GM12878 (cell line): ENCODE results near the gene GABRB1. TPM values are rescaled to one million over a fixed set of nuclear protein-coding genes. Genes with fewer than 3 reads are reported as not detected.

Experiments used
- ATAC-seq: fragments of 200-7000 bp; cut with Tn5 transposase; 3 replicates; pipeline ENCODE4 v1.9.1; 2020; ENCODE audit warnings: mild to moderate bottlenecking, moderate library complexity
- BruUV-seq: library from RNA; stranded (reverse); fragments of 400-500 nt; replicated peaks from 2 replicates; lab custom pipeline; 2021; lab: Mats Ljungman, UMichigan
- CTCF ChIA-PET: fragments of 300-600 bp; sonication (Branson Sonifier 250); formaldehyde crosslinking; extraction: SDS; loops from one replicate; lab custom pipeline; 2021; ENCODE audit warnings: inconsistent platforms; lab: Yijun Ruan, JAX
- POLR2A ChIA-PET: fragments of 350-600 bp; formaldehyde crosslinking; extraction: SDS; loops from one replicate; lab custom pipeline; 2021; ENCODE audit warnings: inconsistent platforms; lab: Charles Lee
- RAD21 ChIA-PET: fragments of 300-600 bp; sonication (Branson Sonifier 250); formaldehyde crosslinking; loops from one replicate; lab custom pipeline; 2023; ENCODE audit warnings: antibody characterized with exemption; ENCODE audit not compliant: unreplicated experiment; lab: Charles Lee
- SMC1A ChIA-PET: fragments of 300-600 bp; sonication (Branson Sonifier 250); formaldehyde crosslinking; loops from one replicate; lab custom pipeline; 2023; ENCODE audit not compliant: unreplicated experiment, uncharacterized antibody; lab: Charles Lee
- DNase-seq: peaks from one replicate; pipeline ENCODE4 v3.0.0-alpha.2; 2011; ENCODE audit warnings: low read depth, low spot score
- FAIRE-seq: peaks from 3 replicates; lab custom pipeline; 2011; peaks lifted over from hg19 to GRCh38; lab: Jason Lieb, UNC
- H2AFZ ChIP-seq: 2 replicates; pipeline ENCODE4 v1.6.0; 2011; ENCODE audit warnings: low read depth, low read length, control low read depth; ENCODE audit not compliant: control insufficient read depth
- H3K27ac ChIP-seq: 2 replicates; pipeline ENCODE4 v1.5.1; 2011; ENCODE audit warnings: control low read depth; ENCODE audit not compliant: control insufficient read depth, insufficient read depth
- H3K27me3 ChIP-seq, 2 experiments: replicated peaks in 1 of 2; 2 replicates each; pipeline versions ENCODE4 v1.6.0 to v1.6.1; 2011; ENCODE audit warnings: low read length in 1 of 2; ENCODE audit not compliant: control insufficient read depth in 2 of 2, insufficient read depth in 2 of 2
- H3K36me3 ChIP-seq, 2 experiments: 2 replicates each; pipeline ENCODE4 v1.5.1; 2011; ENCODE audit warnings: low read length in 1 of 2; ENCODE audit not compliant: control insufficient read depth in 2 of 2, insufficient read depth in 2 of 2
- H3K4me1 ChIP-seq: 2 replicates; pipeline ENCODE4 v1.6.1; 2011; ENCODE audit warnings: mild to moderate bottlenecking, low read length, moderate library complexity, mixed read lengths; ENCODE audit not compliant: control insufficient read depth, insufficient read depth
- H3K4me2 ChIP-seq: 2 replicates; pipeline ENCODE4 v1.6.0; 2011; ENCODE audit warnings: control low read depth; ENCODE audit not compliant: control insufficient read depth, insufficient read depth
- H3K4me3 ChIP-seq: fragments of 200-600 bp; sonication (generic); 2 replicates; pipeline ENCODE4 v1.5.1; 2016
- H3K79me2 ChIP-seq: 2 replicates; pipeline ENCODE4 v1.6.0; 2011; ENCODE audit warnings: low read length; ENCODE audit not compliant: control insufficient read depth, insufficient read depth
- H3K9ac ChIP-seq: 2 replicates; pipeline ENCODE4 v1.8.0; 2011; ENCODE audit warnings: low read length, control low read depth, mixed read lengths; ENCODE audit not compliant: control insufficient read depth, insufficient read depth
- H3K9me3 ChIP-seq: replicated peaks from 3 replicates; pipeline ENCODE4 v1.5.1; 2011; ENCODE audit warnings: mild to moderate bottlenecking, low read length; ENCODE audit not compliant: control insufficient read depth, insufficient read depth
- H4K20me1 ChIP-seq: 2 replicates; pipeline ENCODE4 v1.6.0; 2011; ENCODE audit not compliant: control insufficient read depth, insufficient read depth
- CEBPB ChIP-seq, 2 experiments: fragments of 150-350 bp in 1 of 2; IDR thresholded peaks; 2 replicates each; pipeline ENCODE4 v1.6.1; 2012 to 2014; ENCODE audit warnings: low read depth in 2 of 2, low read length in 2 of 2, borderline replicate concordance in 1 of 2, inconsistent platforms in 1 of 2
- EGR1 ChIP-seq, 2 experiments: IDR thresholded peaks; 1 replicate in 1 of 2; 2 replicates in 1 of 2; pipeline ENCODE4 v1.6.1; 2011 to 2012; ENCODE audit warnings: low read depth in 2 of 2, low read length in 2 of 2, borderline replicate concordance in 1 of 2, mild to moderate bottlenecking in 1 of 2, moderate library complexity in 1 of 2
- HDAC6 ChIP-seq: fragments of 200-600 bp; sonication (generic); IDR thresholded peaks from one replicate; pipeline ENCODE4 v1.8.0; 2017; ENCODE audit warnings: antibody characterized with exemption; ENCODE audit not compliant: unreplicated experiment
- TARDBP ChIP-seq: IDR thresholded peaks from 2 replicates; pipeline ENCODE4 v1.6.1; 2016; ENCODE audit warnings: borderline replicate concordance
- WGBS: methylation state at CpG from one replicate; pipeline ENCODE4 v1.1.6; 2016; ENCODE audit warnings: low lambda C conversion rate; ENCODE audit not compliant: insufficient replicate concordance, insufficient coverage; ENCODE audit errors: missing lambda C conversion rate; 5-methylcytosine and 5-hydroxymethylcytosine counted together
- in situ Hi-C: fragments of 300-500 bp; cut with MboI; formaldehyde crosslinking; loops from 9 replicates; pipeline ENCODE4 v1.14.3; 2018; ENCODE audit warnings: mixed read lengths
- intact Hi-C: fragments of 100-400 bp; cut with micrococcal nuclease; formaldehyde crosslinking; loops from one replicate; pipeline ENCODE4 v1.14.2; 2022; ENCODE audit not compliant: unreplicated experiment
- polyA plus RNA-seq, 11 experiments: library from polyadenylated mRNA; depleted of rRNA in 4 of 11; unstranded in 6 of 11; stranded (reverse) in 5 of 11; fragments of >200 nt; fragmentation: Nextera tagmentation in 4 of 11; fragmentation: Illumina TruSeq in 1 of 11; extraction: Ambion mirVana in 4 of 11; extraction: Trizol in 1 of 11; gene quantifications; 1 replicate in 1 of 11; 2 replicates in 10 of 11; pipeline versions ENCODE4 v1.2.1 to v1.2.3, GENCODE V29; 2011 to 2016; ENCODE audit warnings: inconsistent platforms in 2 of 11, missing spikeins in 2 of 11, low read depth in 1 of 11
- total RNA-seq, 4 experiments: library from RNA; depleted of rRNA in 3 of 4; stranded (reverse); fragments of >200 nt in 3 of 4; fragmentation: Illumina TruSeq in 1 of 4; extraction: Trizol in 1 of 4; gene quantifications; 2 replicates each; pipeline versions ENCODE4 v1.2.1 to v1.2.3, GENCODE V29; 2013 to 2021
- TF ChIP-seq, protein P1 (sequence below): fragments of 450-650 bp; IDR thresholded peaks from 2 replicates; pipeline ENCODE4 v1.6.1; 2017; ENCODE audit warnings: mild to moderate bottlenecking, moderate library complexity

GABRB1 gene
- total and polyA plus RNA-seq, 10 of the 15 experiments (the other 5 are each of a cell fraction or from before 2014, with no cell fraction given): 0.13 to 0.92 TPM; not detected in 8

DNA sequence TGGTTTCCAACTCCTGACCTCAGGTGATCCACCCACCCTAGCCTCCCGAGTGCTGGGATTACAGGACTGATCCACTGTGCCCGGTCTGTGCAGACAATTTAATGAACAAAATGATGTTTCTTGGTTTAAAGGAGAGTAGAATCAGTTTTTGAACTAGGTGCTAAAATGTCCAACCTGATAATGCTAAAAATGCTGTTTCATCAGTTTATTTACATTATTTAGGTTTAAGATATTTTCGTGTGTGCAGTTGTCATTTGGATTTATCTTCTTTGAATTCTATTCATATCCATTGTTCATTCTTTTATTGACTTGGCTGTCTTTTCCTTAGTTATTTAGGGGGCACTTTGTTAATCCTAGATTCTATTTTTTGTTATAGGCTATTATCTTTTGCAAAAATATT is 18.0 kb upstream of the GABRB1 start:
- Histone ChIP-seq H3K36me3 (no peaks in the 10 kb centered on the region), H4K20me1 (no peaks in the 10 kb centered on the region), H3K27ac (no peak overlapping the region), H3K4me2 (no peak overlapping the region), H3K9ac (no peak overlapping the region), H3K27me3 (no peaks in the 10 kb centered on the region), H3K9me3 (no peaks in the 10 kb centered on the region), H3K4me1 (peaks cover 4% of the 10 kb centered on the region; the same call in 1 of the 2 replicates), H2AFZ (no peak overlapping the region), H3K4me3 (no peak overlapping the region), H3K79me2 (no peaks in the 10 kb centered on the region)
- no peak for TF ChIP-seq EGR1 (IDR thresholded peaks at IDR 0.05; ENCODE audit: borderline replicate concordance in 1 of 2, low read depth in 2 of 2, low read length in 2 of 2)
- no peak for TF ChIP-seq CEBPB (IDR thresholded peaks at IDR 0.05; ENCODE audit: borderline replicate concordance in 1 of 2, low read depth in 2 of 2, low read length in 2 of 2)
- no peak for TF ChIP-seq HDAC6
- no peak for TF ChIP-seq TARDBP
- TF ChIP-seq, protein P1, sequence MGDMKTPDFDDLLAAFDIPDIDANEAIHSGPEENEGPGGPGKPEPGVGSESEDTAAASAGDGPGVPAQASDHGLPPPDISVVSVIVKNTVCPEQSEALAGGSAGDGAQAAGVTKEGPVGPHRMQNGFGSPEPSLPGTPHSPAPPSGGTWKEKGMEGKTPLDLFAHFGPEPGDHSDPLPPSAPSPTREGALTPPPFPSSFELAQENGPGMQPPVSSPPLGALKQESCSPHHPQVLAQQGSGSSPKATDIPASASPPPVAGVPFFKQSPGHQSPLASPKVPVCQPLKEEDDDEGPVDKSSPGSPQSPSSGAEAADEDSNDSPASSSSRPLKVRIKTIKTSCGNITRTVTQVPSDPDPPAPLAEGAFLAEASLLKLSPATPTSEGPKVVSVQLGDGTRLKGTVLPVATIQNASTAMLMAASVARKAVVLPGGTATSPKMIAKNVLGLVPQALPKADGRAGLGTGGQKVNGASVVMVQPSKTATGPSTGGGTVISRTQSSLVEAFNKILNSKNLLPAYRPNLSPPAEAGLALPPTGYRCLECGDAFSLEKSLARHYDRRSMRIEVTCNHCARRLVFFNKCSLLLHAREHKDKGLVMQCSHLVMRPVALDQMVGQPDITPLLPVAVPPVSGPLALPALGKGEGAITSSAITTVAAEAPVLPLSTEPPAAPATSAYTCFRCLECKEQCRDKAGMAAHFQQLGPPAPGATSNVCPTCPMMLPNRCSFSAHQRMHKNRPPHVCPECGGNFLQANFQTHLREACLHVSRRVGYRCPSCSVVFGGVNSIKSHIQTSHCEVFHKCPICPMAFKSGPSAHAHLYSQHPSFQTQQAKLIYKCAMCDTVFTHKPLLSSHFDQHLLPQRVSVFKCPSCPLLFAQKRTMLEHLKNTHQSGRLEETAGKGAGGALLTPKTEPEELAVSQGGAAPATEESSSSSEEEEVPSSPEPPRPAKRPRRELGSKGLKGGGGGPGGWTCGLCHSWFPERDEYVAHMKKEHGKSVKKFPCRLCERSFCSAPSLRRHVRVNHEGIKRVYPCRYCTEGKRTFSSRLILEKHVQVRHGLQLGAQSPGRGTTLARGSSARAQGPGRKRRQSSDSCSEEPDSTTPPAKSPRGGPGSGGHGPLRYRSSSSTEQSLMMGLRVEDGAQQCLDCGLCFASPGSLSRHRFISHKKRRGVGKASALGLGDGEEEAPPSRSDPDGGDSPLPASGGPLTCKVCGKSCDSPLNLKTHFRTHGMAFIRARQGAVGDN: no peak
- SMC1A ChIA-PET: interaction anchor here (4.4 kb wide), 1 partner anchor 32 kb away, joined by 19 read pairs; no protein-coding TSS in a partner anchor
- in situ Hi-C loops (no loop called here), intact Hi-C loops (no loop called here)
- BruUV-seq: no TSS peak
- WGBS: 28% methylated on average over 3 of the region's 3 CpGs
- CTCF ChIA-PET: interaction anchor here (2.9 kb wide), 1 partner anchor 8 kb away, joined by 13 read pairs; no protein-coding TSS in a partner anchor
- FAIRE-seq: no peak
- no peak for DNase-seq
- RAD21 ChIA-PET: no interaction called here
- POLR2A ChIA-PET: interaction anchor here (1.4 kb wide), 1 partner anchor 22 kb away, joined by 3 read pairs; no protein-coding TSS in a partner anchor
- no peak for ATAC-seq
